Calu3 (cell line): Measurements from ENCODE around the gene CLASP1. TPM values are rescaled to one million over a fixed set of nuclear protein-coding genes. Genes with fewer than 3 reads are reported as not detected.

Experiments used
- BruUV-seq: library from RNA; stranded (reverse); fragments of 400-500 nt; replicated peaks from 2 replicates; lab custom pipeline; 2021; lab: Mats Ljungman, UMichigan
- CTCF ChIA-PET: fragments of 300-600 bp; sonication (Branson Sonifier 250); formaldehyde crosslinking; loops from one replicate; lab custom pipeline; 2022; ENCODE audit warnings: antibody characterized with exemption; lab: Charles Lee
- DNase-seq: peaks from one replicate; pipeline ENCODE4 v3.0.0; 2022
- H3K27ac Mint-ChIP-seq: one replicate; pipeline ENCODE4 v1.8.0; 2022; ENCODE audit warnings: mixed read lengths; ENCODE audit not compliant: unreplicated experiment
- H3K27me3 Mint-ChIP-seq: one replicate; pipeline ENCODE4 v1.8.0; 2022; ENCODE audit warnings: mixed read lengths; ENCODE audit not compliant: unreplicated experiment
- H3K36me3 Mint-ChIP-seq: one replicate; pipeline ENCODE4 v1.8.0; 2022; ENCODE audit warnings: mild to moderate bottlenecking, moderate library complexity, mixed read lengths; ENCODE audit not compliant: insufficient read depth, unreplicated experiment
- H3K4me1 Mint-ChIP-seq: one replicate; pipeline ENCODE4 v1.8.0; 2022; ENCODE audit warnings: mild to moderate bottlenecking, low read depth, mixed read lengths; ENCODE audit not compliant: unreplicated experiment
- H3K4me3 Mint-ChIP-seq: one replicate; pipeline ENCODE4 v1.8.0; 2022; ENCODE audit warnings: mild to moderate bottlenecking, low read depth, moderate library complexity, mixed read lengths; ENCODE audit not compliant: unreplicated experiment
- H3K9me3 Mint-ChIP-seq: one replicate; pipeline ENCODE4 v1.8.0; 2022; ENCODE audit warnings: low read depth, mixed read lengths; ENCODE audit not compliant: unreplicated experiment
- CTCF ChIP-seq: fragments of 200-600 bp; IDR thresholded peaks from one replicate; pipeline ENCODE4 v1.8.0; 2022; ENCODE audit warnings: antibody characterized with exemption; ENCODE audit not compliant: unreplicated experiment
- intact Hi-C: fragments of 100-400 bp; cut with micrococcal nuclease; formaldehyde crosslinking; loops from one replicate; pipeline ENCODE4 v1.10.0; 2022; ENCODE audit not compliant: unreplicated experiment
- total RNA-seq: library from RNA; stranded (reverse); gene quantifications from 2 replicates; pipeline ENCODE4 v1.2.3, GENCODE V29; 2022

Gene CLASP1
- total RNA-seq, 1 experiment from 2014 or later = 59.7 TPM

GRCh38 chr2:121501554-121501953 is 147.7 kb downstream of the CLASP1 start:
- CTCF ChIA-PET = interaction anchor here (1.1 kb wide), 1 partner anchor 9 kb away, joined by 3 read pairs; no protein-coding TSS in a partner anchor
- intact Hi-C loops = no loop called here
- peaks cover 24% of the 10 kb centered on the region for H3K36me3 Mint-ChIP-seq

GRCh38 chr2:121501031-121501430 is 148.2 kb downstream of the CLASP1 start:
- Mint-ChIP-seq H3K4me3 (no peak overlapping the region), H3K4me1 (peaks cover 21% of the 10 kb centered on the region)
- BruUV-seq = no TSS peak

More at GRCh38 chr2:121501554-121501953, 147.7 kb downstream of the CLASP1 start:
- peaks cover 26% of the 10 kb centered on the region for H3K4me1 Mint-ChIP-seq
- no peak for DNase-seq
- no peak for TF ChIP-seq CTCF
- H3K27me3 Mint-ChIP-seq = no peaks in the 10 kb centered on the region
- H3K27ac Mint-ChIP-seq = no peak overlapping the region
- peaks cover 4% of the 10 kb centered on the region for H3K9me3 Mint-ChIP-seq
- BruUV-seq = no TSS peak
- no peak overlapping the region for H3K4me3 Mint-ChIP-seq

GRCh38 chr2:121498731-121499130 is 150.5 kb downstream of the CLASP1 start:
- H3K27me3 Mint-ChIP-seq = no peaks in the 10 kb centered on the region
- H3K36me3 Mint-ChIP-seq = peaks cover 24% of the 10 kb centered on the region
- peaks cover 15% of the 10 kb centered on the region for H3K4me1 Mint-ChIP-seq
- no peak overlapping the region for H3K4me3 Mint-ChIP-seq
- no peak for DNase-seq
- CTCF ChIA-PET = no interaction called here
- BruUV-seq = no TSS peak
- H3K9me3 Mint-ChIP-seq = peaks cover 4% of the 10 kb centered on the region
- intact Hi-C loops = no loop called here
- no peak for TF ChIP-seq CTCF
- H3K27ac Mint-ChIP-seq = no peak overlapping the region

More at GRCh38 chr2:121501031-121501430, 148.2 kb downstream of the CLASP1 start:
- H3K27ac Mint-ChIP-seq = no peak overlapping the region
- peaks cover 24% of the 10 kb centered on the region for H3K36me3 Mint-ChIP-seq
- H3K27me3 Mint-ChIP-seq = no peaks in the 10 kb centered on the region
- peaks cover 4% of the 10 kb centered on the region for H3K9me3 Mint-ChIP-seq
- no peak for DNase-seq
- no peak for TF ChIP-seq CTCF
- CTCF ChIA-PET = interaction anchor here (1.1 kb wide), 1 partner anchor 8 kb away, joined by 3 read pairs; no protein-coding TSS in a partner anchor
- intact Hi-C loops = no loop called here

DNA sequence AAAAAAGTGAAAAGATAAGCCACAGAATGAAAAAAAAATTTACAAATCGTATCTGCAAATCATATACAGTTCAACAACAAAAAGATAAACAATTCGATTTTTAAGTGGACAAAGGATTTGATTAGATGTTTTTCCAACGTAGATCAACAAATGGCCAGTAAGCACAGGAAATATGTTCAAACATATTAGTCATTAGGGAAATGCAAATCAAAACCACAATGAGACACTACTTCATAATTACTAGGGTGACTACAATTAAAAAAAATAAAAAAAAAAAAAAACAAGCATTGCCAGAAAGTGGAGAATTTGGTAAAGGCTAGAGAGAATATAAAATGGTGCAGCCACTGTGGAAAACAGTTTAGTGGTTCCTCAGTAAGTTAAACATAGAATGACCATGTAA is 156.9 kb downstream of the CLASP1 start:
- H3K36me3 Mint-ChIP-seq = no peaks in the 10 kb centered on the region
- CTCF ChIA-PET = interaction anchor here (1.3 kb wide), 1 partner anchor 9 kb away, joined by 3 read pairs; no protein-coding TSS in a partner anchor

More for the DNA sequence above, 156.9 kb downstream of the CLASP1 start:
- TF ChIP-seq CTCF = no peak
- Mint-ChIP-seq H3K27ac (no peak overlapping the region), H3K4me1 (peaks cover 16% of the 10 kb centered on the region), H3K27me3 (no peaks in the 10 kb centered on the region), H3K9me3 (no peaks in the 10 kb centered on the region), H3K4me3 (no peak overlapping the region)
- no TSS peak for BruUV-seq
- intact Hi-C loops = no loop called here
- no peak for DNase-seq
